ENCODE results near the gene TTYH3. TPM values are rescaled to one million over a fixed set of nuclear protein-coding genes. Genes with fewer than 3 reads are reported as not detected.

Gene TTYH3
- total RNA-seq, 2 experiments from 2014 or later: 23.8 to 63.6 TPM

- intact Hi-C loops (cut with micrococcal nuclease; ENCODE audit: unreplicated experiment): loop anchor here (1.0 to 2.0 kb wide), 3 partner anchors 73 to 231 kb away; no protein-coding TSS in a partner anchor
- ChIA-PET CTCF (ENCODE audit: unreplicated experiment) (interaction anchor here (0.6 to 1.3 kb wide), 3 partner anchors 9 to 184 kb away, joined by 3 to 5 read pairs (median 5); no protein-coding TSS in a partner anchor), POLR2A (interaction anchor here (0.7 to 1.1 kb wide), 3 partner anchors 28 to 147 kb away, joined by 3 to 4 read pairs (median 3); no protein-coding TSS in a partner anchor)
- no peak overlapping the region for H3K27ac ChIP-seq (ENCODE audit: low read depth, low read length, poor library complexity, severe bottlenecking)
- no peaks in the 10 kb centered on the region for H3K4me1 ChIP-seq (ENCODE audit: insufficient read depth, low read length, poor library complexity, severe bottlenecking)
- H3K36me3 ChIP-seq (ENCODE audit: insufficient read depth, low read length): no peaks in the 10 kb centered on the region
- no TSS peak for BruUV-seq (replicated peaks)
- no peak overlapping the region for H3K4me3 ChIP-seq (ENCODE audit: low read depth, low read length, poor library complexity, severe bottlenecking)
- no peak overlapping the region for H3K4me2 ChIP-seq (ENCODE audit: low read length)
- no peak for DNase-seq (ENCODE audit: low spot score)
- H3K79me2 ChIP-seq (ENCODE audit: insufficient read depth, low read depth, low read length): no peaks in the 10 kb centered on the region
- H4K20me1 ChIP-seq (ENCODE audit: insufficient read depth, low read length): no peaks in the 10 kb centered on the region
- H3K9me2 ChIP-seq (ENCODE audit: insufficient read depth, low read length): no peaks in the 10 kb centered on the region
- H2AFZ ChIP-seq (ENCODE audit: low read length): no peak overlapping the region
- H3K9me3 ChIP-seq (ENCODE audit: low read length): no peaks in the 10 kb centered on the region
- TF ChIP-seq EZH2phosphoT487 (IDR thresholded peaks at IDR 0.05; ENCODE audit: borderline replicate concordance, low read depth, low read length) (no peak), CTCF (conservative IDR thresholded peaks at IDR 0.05; ENCODE audit: low read length) (no peak)
Observed at GRCh38 chr7:2681929-2682799, 50.4 kb downstream of the TTYH3 start.

GRCh38 chr7:2684501-2684900 lies 52.7 kb downstream of the TTYH3 start:
- H3K4me1 ChIP-seq (ENCODE audit: insufficient read depth, low read length, poor library complexity, severe bottlenecking): no peaks in the 10 kb centered on the region
- no peaks in the 10 kb centered on the region for H3K79me2 ChIP-seq (ENCODE audit: insufficient read depth, low read depth, low read length)
- H3K4me3 ChIP-seq (ENCODE audit: low read depth, low read length, poor library complexity, severe bottlenecking): no peak overlapping the region
- CTCF ChIA-PET (ENCODE audit: unreplicated experiment): no interaction called here
- no TSS peak for BruUV-seq (replicated peaks)
- no peak for DNase-seq (ENCODE audit: low spot score)
- H3K9me3 ChIP-seq (ENCODE audit: low read length): no peaks in the 10 kb centered on the region
- POLR2A ChIA-PET: no interaction called here
- H3K36me3 ChIP-seq (ENCODE audit: insufficient read depth, low read length): no peaks in the 10 kb centered on the region
- intact Hi-C loops (cut with micrococcal nuclease; ENCODE audit: unreplicated experiment): no loop called here
- H2AFZ ChIP-seq (ENCODE audit: low read length): no peak overlapping the region
- no peak for TF ChIP-seq EZH2phosphoT487 (IDR thresholded peaks at IDR 0.05; ENCODE audit: borderline replicate concordance, low read depth, low read length)
- no peak for TF ChIP-seq CTCF (conservative IDR thresholded peaks at IDR 0.05; ENCODE audit: low read length)
- H3K9me2 ChIP-seq (ENCODE audit: insufficient read depth, low read length): no peaks in the 10 kb centered on the region
- no peaks in the 10 kb centered on the region for H4K20me1 ChIP-seq (ENCODE audit: insufficient read depth, low read length)
- H3K27ac ChIP-seq (ENCODE audit: low read depth, low read length, poor library complexity, severe bottlenecking): no peak overlapping the region
- no peak overlapping the region for H3K4me2 ChIP-seq (ENCODE audit: low read length)

DNA sequence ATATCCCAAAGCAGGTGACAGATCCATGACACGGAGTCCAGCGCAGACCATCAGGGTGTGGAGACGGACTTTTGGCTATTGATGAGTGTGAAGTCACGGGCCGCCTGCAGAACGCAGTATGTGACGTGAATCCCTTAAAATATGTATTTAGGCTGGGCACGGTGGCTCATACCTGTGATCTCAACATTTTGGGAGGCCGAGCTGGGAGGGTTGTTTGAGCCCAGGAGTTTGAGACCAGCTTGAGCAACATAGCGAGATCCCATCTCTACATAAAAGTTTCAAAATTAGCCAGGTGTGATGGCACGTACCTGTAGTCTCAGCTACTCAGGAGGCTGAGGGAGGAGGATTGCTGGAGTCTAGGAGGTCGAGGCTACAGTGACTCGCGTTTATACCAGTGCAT lies 54.3 kb downstream of the TTYH3 start:
- ChIA-PET CTCF (ENCODE audit: unreplicated experiment) (interaction anchor here (0.7 kb wide), 1 partner anchor 24 kb away, joined by 3 read pairs; no protein-coding TSS in a partner anchor), POLR2A (interaction anchor here (0.8 kb wide), 1 partner anchor 24 kb away, joined by 3 read pairs; no protein-coding TSS in a partner anchor)
- Histone ChIP-seq H3K36me3 (ENCODE audit: insufficient read depth, low read length) (no peaks in the 10 kb centered on the region), H3K4me1 (ENCODE audit: insufficient read depth, low read length, poor library complexity, severe bottlenecking) (no peaks in the 10 kb centered on the region), H3K79me2 (ENCODE audit: insufficient read depth, low read depth, low read length) (no peaks in the 10 kb centered on the region), H3K27ac (ENCODE audit: low read depth, low read length, poor library complexity, severe bottlenecking) (no peak overlapping the region), H4K20me1 (ENCODE audit: insufficient read depth, low read length) (no peaks in the 10 kb centered on the region), H3K9me3 (ENCODE audit: low read length) (no peaks in the 10 kb centered on the region), H3K4me2 (ENCODE audit: low read length) (no peak overlapping the region), H3K4me3 (ENCODE audit: low read depth, low read length, poor library complexity, severe bottlenecking) (no peak overlapping the region), H2AFZ (ENCODE audit: low read length) (no peak overlapping the region), H3K9me2 (ENCODE audit: insufficient read depth, low read length) (no peaks in the 10 kb centered on the region)
- DNase-seq (ENCODE audit: low spot score): no peak
- no peak for TF ChIP-seq CTCF (conservative IDR thresholded peaks at IDR 0.05; ENCODE audit: low read length)
- intact Hi-C loops (cut with micrococcal nuclease; ENCODE audit: unreplicated experiment): no loop called here
- BruUV-seq (replicated peaks): no TSS peak

Data from OCI-LY7 (cell line).